Measurements from ENCODE around the gene CA10. TPM values are rescaled to one million over a fixed set of nuclear protein-coding genes. Genes with fewer than 3 reads are reported as not detected.

The CA10 gene
- total and polyA plus RNA-seq, 4 experiments from 2014 or later: 0.57 TPM; not detected in 3

- H3K27ac Mint-ChIP-seq: no peak overlapping the region
- H3K36me3 Mint-ChIP-seq: no peaks in the 10 kb centered on the region
- peaks cover 0 to 4% (median 1%) of the 10 kb centered on the region in 4 donors for H3K4me1 Mint-ChIP-seq
These were observed 435.5 kb downstream of the CA10 start for GRCh38 chr17:51722994-51723393.

DNA sequence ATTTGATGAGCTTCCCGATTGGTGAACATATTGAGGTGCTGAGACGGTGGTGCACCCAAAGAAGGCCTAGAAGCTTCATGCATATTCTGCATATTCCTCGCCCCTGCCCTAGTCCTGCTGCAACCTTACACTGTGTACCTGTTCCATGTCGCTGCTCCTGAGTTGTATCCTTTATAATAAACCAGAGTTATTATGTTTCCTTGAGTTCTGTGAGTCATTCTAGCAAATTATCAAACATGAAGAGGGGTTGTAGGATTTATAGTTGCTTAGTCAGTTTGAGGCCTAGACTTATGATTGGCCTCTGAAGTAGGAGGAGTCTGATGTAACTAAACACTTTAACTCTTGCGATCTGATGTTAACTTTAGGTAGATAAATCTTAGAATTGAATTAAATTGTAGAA, 436.8 kb downstream of the CA10 start:
- Histone ChIP-seq H3K36me3 (ENCODE audit: insufficient read depth, low read length) (no peaks in the 10 kb centered on the region), H3K27ac (ENCODE audit: low read depth, low read length) (no peak overlapping the region), H3K4me1 (ENCODE audit: insufficient read depth, low read length) (no peaks in the 10 kb centered on the region), H3K27me3 (ENCODE audit: insufficient read depth, low read length) (no peaks in the 10 kb centered on the region), H3K9me3 (ENCODE audit: control insufficient read depth in 1 of 2, low read length in 2 of 2) (no peaks in the 10 kb centered on the region), H3K4me3 (ENCODE audit: low read length in 2 of 2) (no peak overlapping the region)
- Mint-ChIP-seq H3K27ac (no peak overlapping the region), H3K36me3 (no peaks in the 10 kb centered on the region), H3K4me1 (no peaks in the 10 kb centered on the region), H3K4me3 (no peak overlapping the region), H3K27me3 (peaks cover 0 to 2% of the 10 kb centered on the region in 2 donors), H3K9me3 (peaks cover 0 to 4% (median 0%) of the 10 kb centered on the region in 8 donors)
- ChIA-PET CTCF (ENCODE audit: partially characterized antibody) (no interaction called here), POLR2A (ENCODE audit: partially characterized antibody) (no interaction called here)
- DNase-seq: no peak
- intact Hi-C loops (cut with micrococcal nuclease): no loop called here

More at GRCh38 chr17:51722994-51723393, 435.5 kb downstream of the CA10 start:
- H3K27me3 Mint-ChIP-seq: peaks cover 0 to 2% of the 10 kb centered on the region in 2 donors
- no peak for DNase-seq
- no peak overlapping the region for H3K4me3 Mint-ChIP-seq
- intact Hi-C loops (cut with micrococcal nuclease): no loop called here
- no peak overlapping the region for H3K4me3 ChIP-seq (ENCODE audit: low read length in 2 of 2)
- H3K4me1 ChIP-seq (ENCODE audit: insufficient read depth, low read length): no peaks in the 10 kb centered on the region
- H3K9me3 Mint-ChIP-seq: peaks cover 0 to 4% (median 0%) of the 10 kb centered on the region in 8 donors
- ChIA-PET CTCF (ENCODE audit: partially characterized antibody) (no interaction called here), POLR2A (ENCODE audit: partially characterized antibody) (no interaction called here)
- no peak overlapping the region for H3K27ac ChIP-seq (ENCODE audit: low read depth, low read length)
- H3K36me3 ChIP-seq (ENCODE audit: insufficient read depth, low read length): no peaks in the 10 kb centered on the region
- H3K27me3 ChIP-seq (ENCODE audit: insufficient read depth, low read length): no peaks in the 10 kb centered on the region
- no peaks in the 10 kb centered on the region for H3K9me3 ChIP-seq (ENCODE audit: control insufficient read depth in 1 of 2, low read length in 2 of 2)

GRCh38 chr17:51720439-51720838, 438.1 kb downstream of the CA10 start:
- Histone ChIP-seq H3K4me3 (ENCODE audit: low read length in 2 of 2) (no peak overlapping the region), H3K9me3 (ENCODE audit: control insufficient read depth in 1 of 2, low read length in 2 of 2) (no peaks in the 10 kb centered on the region), H3K27me3 (ENCODE audit: insufficient read depth, low read length) (no peaks in the 10 kb centered on the region), H3K27ac (ENCODE audit: low read depth, low read length) (no peak overlapping the region), H3K36me3 (ENCODE audit: insufficient read depth, low read length) (no peaks in the 10 kb centered on the region), H3K4me1 (ENCODE audit: insufficient read depth, low read length) (no peaks in the 10 kb centered on the region)
- H3K27me3 Mint-ChIP-seq: peaks cover 0 to 2% of the 10 kb centered on the region in 2 donors
- no peaks in the 10 kb centered on the region for H3K4me1 Mint-ChIP-seq
- intact Hi-C loops (cut with micrococcal nuclease): no loop called here
- ChIA-PET CTCF (ENCODE audit: partially characterized antibody) (no interaction called here), POLR2A (ENCODE audit: partially characterized antibody) (no interaction called here)
- H3K27ac Mint-ChIP-seq: no peak overlapping the region
- DNase-seq: no peak
- peaks cover 0 to 4% (median 0%) of the 10 kb centered on the region in 8 donors for H3K9me3 Mint-ChIP-seq
- H3K36me3 Mint-ChIP-seq: no peaks in the 10 kb centered on the region
- no peak overlapping the region for H3K4me3 Mint-ChIP-seq

DNA sequence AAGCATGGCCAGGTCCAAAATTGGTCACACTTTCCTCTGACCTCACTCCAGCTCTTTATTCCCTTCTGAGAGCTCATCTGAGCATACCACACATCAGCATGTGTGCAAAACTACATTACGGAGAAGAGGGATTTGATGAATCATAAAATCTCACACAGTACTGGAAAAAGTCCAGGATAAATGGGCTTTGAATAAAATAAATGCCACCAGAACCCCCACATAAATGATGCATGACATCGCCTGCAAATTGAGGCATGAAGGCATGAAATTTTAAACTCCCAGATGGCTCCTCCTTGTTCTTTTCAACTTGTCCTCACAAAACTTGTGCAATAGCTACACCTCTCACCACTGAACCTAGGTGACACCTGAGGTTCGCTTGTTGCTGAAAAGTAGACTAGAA, 439.5 kb downstream of the CA10 start:
- CTCF ChIA-PET (ENCODE audit: partially characterized antibody): no interaction called here
- no peaks in the 10 kb centered on the region for H3K27me3 Mint-ChIP-seq
- Histone ChIP-seq H3K4me1 (ENCODE audit: insufficient read depth, low read length) (no peaks in the 10 kb centered on the region), H3K4me3 (ENCODE audit: low read length in 2 of 2) (no peak overlapping the region), H3K27ac (ENCODE audit: low read depth, low read length) (no peak overlapping the region), H3K9me3 (ENCODE audit: control insufficient read depth in 1 of 2, low read length in 2 of 2) (no peaks in the 10 kb centered on the region), H3K36me3 (ENCODE audit: insufficient read depth, low read length) (no peaks in the 10 kb centered on the region), H3K27me3 (ENCODE audit: insufficient read depth, low read length) (no peaks in the 10 kb centered on the region)
- no peaks in the 10 kb centered on the region for H3K4me1 Mint-ChIP-seq
- intact Hi-C loops (cut with micrococcal nuclease): no loop called here
- H3K4me3 Mint-ChIP-seq: no peak overlapping the region
- no peaks in the 10 kb centered on the region for H3K36me3 Mint-ChIP-seq
- POLR2A ChIA-PET (ENCODE audit: partially characterized antibody): no interaction called here
- peaks cover 0 to 4% (median 0%) of the 10 kb centered on the region in 8 donors for H3K9me3 Mint-ChIP-seq
- no peak overlapping the region for H3K27ac Mint-ChIP-seq
- DNase-seq: no peak

GRCh38 chr17:51711581-51711980, 446.9 kb downstream of the CA10 start:
- no peaks in the 10 kb centered on the region for H3K4me1 Mint-ChIP-seq
- Histone ChIP-seq H3K36me3 (ENCODE audit: insufficient read depth, low read length) (no peaks in the 10 kb centered on the region), H3K4me3 (ENCODE audit: low read length in 2 of 2) (no peak overlapping the region), H3K27me3 (ENCODE audit: insufficient read depth, low read length) (peaks cover 5% of the 10 kb centered on the region), H3K27ac (ENCODE audit: low read depth, low read length) (no peak overlapping the region), H3K4me1 (ENCODE audit: insufficient read depth, low read length) (no peaks in the 10 kb centered on the region), H3K9me3 (ENCODE audit: control insufficient read depth in 1 of 2, low read length in 2 of 2) (no peaks in the 10 kb centered on the region)
- ChIA-PET POLR2A (ENCODE audit: partially characterized antibody) (no interaction called here), CTCF (ENCODE audit: partially characterized antibody) (no interaction called here)
- H3K9me3 Mint-ChIP-seq: peaks cover 0 to 4% (median 0%) of the 10 kb centered on the region in 8 donors
- DNase-seq: no peak
- peaks cover 9 to 19% of the 10 kb centered on the region in 2 donors for H3K27me3 Mint-ChIP-seq
- intact Hi-C loops (cut with micrococcal nuclease): no loop called here
- no peak overlapping the region for H3K27ac Mint-ChIP-seq
- no peak overlapping the region for H3K4me3 Mint-ChIP-seq
- H3K36me3 Mint-ChIP-seq: no peaks in the 10 kb centered on the region

DNA sequence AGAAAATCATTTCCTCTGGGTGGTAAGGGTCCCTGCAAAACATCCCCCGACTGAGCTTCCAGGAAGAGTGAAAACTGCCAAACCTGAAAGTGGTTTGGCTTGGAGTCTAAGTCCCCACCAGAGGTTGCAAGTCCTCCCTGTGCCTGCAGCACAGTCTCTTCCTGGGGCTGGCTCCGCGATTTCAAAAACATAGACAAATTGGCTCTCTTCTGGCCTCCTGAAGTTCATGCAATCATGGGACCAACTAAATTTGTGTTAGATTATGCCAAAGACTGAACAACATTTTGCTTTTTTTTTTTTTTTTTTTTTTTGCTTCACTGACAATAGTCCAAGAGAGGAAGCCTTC, 447.9 kb downstream of the CA10 start:
- POLR2A ChIA-PET (ENCODE audit: partially characterized antibody): no interaction called here
- Mint-ChIP-seq H3K27ac (no peak overlapping the region), H3K27me3 (peaks cover 9 to 19% of the 10 kb centered on the region in 2 donors), H3K36me3 (no peaks in the 10 kb centered on the region), H3K4me3 (no peak overlapping the region), H3K4me1 (no peaks in the 10 kb centered on the region), H3K9me3 (peaks cover 0 to 4% (median 0%) of the 10 kb centered on the region in 8 donors)
- Histone ChIP-seq H3K9me3 (ENCODE audit: control insufficient read depth in 1 of 2, low read length in 2 of 2) (no peaks in the 10 kb centered on the region), H3K27ac (ENCODE audit: low read depth, low read length) (no peak overlapping the region), H3K27me3 (ENCODE audit: insufficient read depth, low read length) (peaks cover 5% of the 10 kb centered on the region), H3K36me3 (ENCODE audit: insufficient read depth, low read length) (no peaks in the 10 kb centered on the region), H3K4me3 (ENCODE audit: low read length in 2 of 2) (no peak overlapping the region), H3K4me1 (ENCODE audit: insufficient read depth, low read length) (no peaks in the 10 kb centered on the region)
- CTCF ChIA-PET (ENCODE audit: partially characterized antibody): no interaction called here
- no peak for DNase-seq
- intact Hi-C loops (cut with micrococcal nuclease): no loop called here

GRCh38 chr17:51709694-51710633, 448.6 kb downstream of the CA10 start:
- intact Hi-C loops (cut with micrococcal nuclease): no loop called here
- Histone ChIP-seq H3K4me3 (ENCODE audit: low read length in 2 of 2) (no peak overlapping the region), H3K27ac (ENCODE audit: low read depth, low read length) (no peak overlapping the region), H3K36me3 (ENCODE audit: insufficient read depth, low read length) (no peaks in the 10 kb centered on the region), H3K27me3 (ENCODE audit: insufficient read depth, low read length) (peaks cover 5% of the 10 kb centered on the region), H3K4me1 (ENCODE audit: insufficient read depth, low read length) (no peaks in the 10 kb centered on the region), H3K9me3 (ENCODE audit: control insufficient read depth in 1 of 2, low read length in 2 of 2) (no peaks in the 10 kb centered on the region)
- peaks cover 9 to 22% of the 10 kb centered on the region in 2 donors for H3K27me3 Mint-ChIP-seq
- ChIA-PET POLR2A (ENCODE audit: partially characterized antibody) (no interaction called here), CTCF (ENCODE audit: partially characterized antibody) (no interaction called here)
- no peaks in the 10 kb centered on the region for H3K4me1 Mint-ChIP-seq
- no peak for DNase-seq
- H3K4me3 Mint-ChIP-seq: no peak overlapping the region
- no peaks in the 10 kb centered on the region for H3K36me3 Mint-ChIP-seq
- H3K27ac Mint-ChIP-seq: no peak overlapping the region
- peaks cover 0 to 4% (median 0%) of the 10 kb centered on the region in 8 donors for H3K9me3 Mint-ChIP-seq
